ENCODE measurements around the gene CYSTM1.

CYSTM1 gene

GRCh38 chr5:140255460-140256157 is 80.6 kb downstream of the CYSTM1 start:
- no peak overlapping the region for H3K4me3 ChIP-seq (ENCODE audit: low read depth, low read length)
- DNase-seq (ENCODE audit: low read depth) = no peak
- TF ChIP-seq POLR2A (IDR thresholded peaks at IDR 0.05; ENCODE audit: extremely low read depth, insufficient read length) (no peak), MYC (IDR thresholded peaks at IDR 0.05; ENCODE audit: low read depth, low read length) (no peak), CTCF (IDR thresholded peaks at IDR 0.05; ENCODE audit: low read depth, low read length) (no peak), MAX (IDR thresholded peaks at IDR 0.05; ENCODE audit: low read depth, low read length) (no peak)

- DNase-seq (ENCODE audit: low read depth) = no peak
- H3K4me3 ChIP-seq (ENCODE audit: low read depth, low read length) = no peak overlapping the region
- TF ChIP-seq MAX (IDR thresholded peaks at IDR 0.05; ENCODE audit: low read depth, low read length) = no peak
- TF ChIP-seq MYC (IDR thresholded peaks at IDR 0.05; ENCODE audit: low read depth, low read length) = no peak
- TF ChIP-seq POLR2A (IDR thresholded peaks at IDR 0.05; ENCODE audit: extremely low read depth, insufficient read length) = no peak
- no peak for TF ChIP-seq CTCF (IDR thresholded peaks at IDR 0.05; ENCODE audit: low read depth, low read length)
Observed at GRCh38 chr5:140256726-140257125, 81.7 kb downstream of the CYSTM1 start.

- DNase-seq (ENCODE audit: low read depth) = no peak
- TF ChIP-seq MAX (IDR thresholded peaks at IDR 0.05; ENCODE audit: low read depth, low read length) (no peak), MYC (IDR thresholded peaks at IDR 0.05; ENCODE audit: low read depth, low read length) (no peak), POLR2A (IDR thresholded peaks at IDR 0.05; ENCODE audit: extremely low read depth, insufficient read length) (no peak), CTCF (IDR thresholded peaks at IDR 0.05; ENCODE audit: low read depth, low read length) (no peak)
- no peak overlapping the region for H3K4me3 ChIP-seq (ENCODE audit: low read depth, low read length)
Observed at GRCh38 chr5:140258016-140258415, 83.0 kb downstream of the CYSTM1 start.

DNA sequence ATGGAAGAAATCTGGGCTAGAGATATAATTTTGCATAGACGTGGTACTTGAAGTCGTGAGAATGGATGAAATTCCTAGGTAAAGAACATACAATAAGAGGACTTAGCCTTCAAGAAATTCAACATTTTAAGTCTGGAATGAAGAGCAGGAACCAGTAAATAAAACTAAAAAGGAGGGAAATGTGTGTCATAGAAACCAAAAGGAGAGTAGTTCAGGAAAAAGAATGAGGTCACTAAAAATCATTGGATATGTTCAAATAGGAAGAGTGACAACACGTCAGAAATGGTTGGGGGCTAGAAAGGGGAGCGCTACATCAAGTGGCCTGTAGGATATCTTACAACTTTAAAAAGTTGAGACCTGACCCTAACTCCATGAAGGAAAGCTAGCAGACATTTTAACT is 83.9 kb downstream of the CYSTM1 start:
- no peak for TF ChIP-seq POLR2A (IDR thresholded peaks at IDR 0.05; ENCODE audit: extremely low read depth, insufficient read length)
- no peak for TF ChIP-seq CTCF (IDR thresholded peaks at IDR 0.05; ENCODE audit: low read depth, low read length)
- no peak for TF ChIP-seq MYC (IDR thresholded peaks at IDR 0.05; ENCODE audit: low read depth, low read length)
- TF ChIP-seq MAX (IDR thresholded peaks at IDR 0.05; ENCODE audit: low read depth, low read length) = no peak
- DNase-seq (ENCODE audit: low read depth) = no peak
- no peak overlapping the region for H3K4me3 ChIP-seq (ENCODE audit: low read depth, low read length)

DNA sequence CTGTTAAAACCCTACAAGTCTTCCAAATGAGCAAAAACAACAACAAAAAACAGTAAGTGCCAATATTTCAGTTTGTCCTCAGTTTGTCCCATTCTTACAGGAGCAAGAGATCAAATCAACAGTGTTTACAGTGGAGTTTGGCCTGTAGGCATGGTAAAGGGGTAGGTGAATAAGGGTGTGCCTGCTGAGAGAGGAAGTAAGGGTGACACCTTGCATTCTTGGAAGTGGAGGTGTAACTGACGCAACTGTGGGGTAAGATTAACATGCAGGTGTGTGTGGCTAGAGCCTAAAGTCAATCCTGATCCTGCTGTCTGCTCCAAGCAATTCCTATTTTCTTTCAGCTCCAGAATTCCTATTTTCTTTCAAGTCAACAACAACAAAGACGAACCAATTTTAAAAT is 84.5 kb downstream of the CYSTM1 start:
- no peak overlapping the region for H3K4me3 ChIP-seq (ENCODE audit: low read depth, low read length)
- TF ChIP-seq POLR2A (IDR thresholded peaks at IDR 0.05; ENCODE audit: extremely low read depth, insufficient read length) = no peak
- TF ChIP-seq MYC (IDR thresholded peaks at IDR 0.05; ENCODE audit: low read depth, low read length) = no peak
- TF ChIP-seq CTCF (IDR thresholded peaks at IDR 0.05; ENCODE audit: low read depth, low read length) = no peak
- no peak for TF ChIP-seq MAX (IDR thresholded peaks at IDR 0.05; ENCODE audit: low read depth, low read length)
- no peak for DNase-seq (ENCODE audit: low read depth)

All from NB4 (cell line).